HG03342 (cell line): Measurements from ENCODE around the gene SH3GL3.

Experiments used
- ATAC-seq: cut with Tn5 transposase; IDR thresholded peaks from one replicate; pipeline ENCODE4 v1.9.1; 2021; ENCODE audit warnings: mild to moderate bottlenecking, moderate library complexity; ENCODE audit not compliant: unreplicated experiment

The SH3GL3 gene

GRCh38 chr15:83458381-83458780 is 11.2 kb downstream of the SH3GL3 start:
- ATAC-seq: no peak

DNA sequence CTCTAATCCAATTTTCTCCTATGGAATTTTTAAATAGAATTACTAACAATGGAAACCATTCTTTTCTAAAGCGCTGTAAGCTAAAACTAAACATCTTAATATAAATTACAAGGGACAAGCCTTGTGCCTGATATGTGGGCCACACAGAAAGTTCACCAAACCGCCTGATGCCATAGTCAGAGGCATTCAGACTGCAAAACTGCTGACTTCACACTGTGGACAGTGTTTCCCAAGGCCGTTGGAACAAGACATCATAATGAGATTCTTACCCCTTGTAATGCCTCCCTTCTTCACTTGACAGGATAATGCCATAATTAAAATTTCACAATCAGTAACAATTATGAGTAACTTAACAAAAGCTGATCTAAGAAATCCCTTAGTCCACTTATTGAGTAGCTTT is 14.9 kb downstream of the SH3GL3 start:
- ATAC-seq: no peak

DNA sequence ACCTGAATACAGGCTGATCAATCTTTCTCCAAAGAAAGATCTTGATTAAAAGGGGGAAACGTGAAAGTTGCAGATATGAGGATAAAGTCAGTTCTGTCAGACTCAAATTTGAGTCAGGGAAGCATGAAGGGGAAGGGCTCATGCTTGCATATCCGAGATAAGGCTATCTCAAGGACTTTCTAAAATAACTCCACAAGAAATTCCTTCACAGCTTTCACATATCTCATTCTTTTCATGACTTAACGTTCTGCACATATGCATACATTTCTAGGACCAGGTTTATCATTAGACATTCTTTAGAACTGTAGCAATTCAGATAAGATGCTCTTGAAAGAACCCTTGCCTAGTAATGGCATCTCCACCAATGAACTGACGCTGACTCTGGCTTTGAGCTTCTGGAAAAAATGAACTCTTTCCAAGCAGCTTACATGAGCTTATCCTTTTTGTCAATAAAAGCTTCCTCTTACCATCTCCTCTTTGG is 15.9 kb downstream of the SH3GL3 start:
- no peak for ATAC-seq

GRCh38 chr15:83470887-83471286 is 23.7 kb downstream of the SH3GL3 start:
- ATAC-seq: no peak

DNA sequence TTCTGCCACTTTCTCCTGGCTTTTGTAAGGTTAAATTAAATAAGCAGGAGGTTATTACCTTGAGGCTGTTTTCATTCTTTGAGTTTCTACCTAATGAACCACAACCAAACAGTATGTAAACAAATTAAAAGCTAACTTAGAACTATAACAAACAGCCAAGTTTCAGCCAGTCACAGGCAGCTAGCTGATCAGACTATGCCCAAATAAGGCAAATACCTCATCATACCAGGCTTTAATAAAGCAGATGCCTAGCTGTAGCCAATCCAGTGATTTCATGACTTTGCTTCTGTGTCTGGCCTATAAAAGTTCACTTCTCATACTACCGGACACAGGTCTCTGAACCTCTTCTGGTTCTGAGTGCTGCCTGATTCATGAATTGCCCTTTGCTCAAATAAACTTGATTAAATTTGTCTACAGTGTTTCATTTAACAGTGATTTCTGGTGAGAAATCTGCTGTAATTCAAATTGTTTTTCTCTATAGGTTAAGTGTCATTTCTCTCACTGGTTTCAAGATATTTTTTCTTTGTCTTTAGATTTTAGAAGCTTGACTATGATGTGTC is 24.2 kb downstream of the SH3GL3 start:
- ATAC-seq: no peak

GRCh38 chr15:83472151-83472550 is 25.0 kb downstream of the SH3GL3 start:
- ATAC-seq: no peak

- no peak for ATAC-seq
Observed at GRCh38 chr15:83472797-83473196, 25.7 kb downstream of the SH3GL3 start.

- no peak for ATAC-seq
Observed at GRCh38 chr15:83474578-83474977, 27.4 kb downstream of the SH3GL3 start.

- no peak for ATAC-seq
Observed at GRCh38 chr15:83475551-83475950, 28.4 kb downstream of the SH3GL3 start.

- ATAC-seq: no peak
Observed at GRCh38 chr15:83476066-83476465, 28.9 kb downstream of the SH3GL3 start.

DNA sequence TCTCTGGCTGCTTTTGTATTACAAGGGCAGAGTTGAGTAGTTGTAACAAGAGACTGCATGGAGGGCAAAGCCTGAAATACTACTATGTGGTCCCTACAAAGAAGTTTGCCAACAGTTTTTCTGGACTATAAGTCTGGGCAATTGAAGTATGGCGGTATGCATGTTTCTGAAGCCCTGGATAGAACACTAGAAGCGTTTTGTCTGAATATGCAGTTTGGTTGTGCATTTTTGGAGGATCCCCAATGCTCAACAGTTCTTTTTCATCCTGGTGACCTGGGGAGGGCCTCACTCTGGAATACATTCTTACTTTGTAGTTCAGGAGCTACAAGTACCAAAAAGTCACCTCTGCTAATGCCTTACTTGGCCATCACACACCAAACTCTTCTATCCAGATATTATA is 29.6 kb downstream of the SH3GL3 start:
- no peak for ATAC-seq

DNA sequence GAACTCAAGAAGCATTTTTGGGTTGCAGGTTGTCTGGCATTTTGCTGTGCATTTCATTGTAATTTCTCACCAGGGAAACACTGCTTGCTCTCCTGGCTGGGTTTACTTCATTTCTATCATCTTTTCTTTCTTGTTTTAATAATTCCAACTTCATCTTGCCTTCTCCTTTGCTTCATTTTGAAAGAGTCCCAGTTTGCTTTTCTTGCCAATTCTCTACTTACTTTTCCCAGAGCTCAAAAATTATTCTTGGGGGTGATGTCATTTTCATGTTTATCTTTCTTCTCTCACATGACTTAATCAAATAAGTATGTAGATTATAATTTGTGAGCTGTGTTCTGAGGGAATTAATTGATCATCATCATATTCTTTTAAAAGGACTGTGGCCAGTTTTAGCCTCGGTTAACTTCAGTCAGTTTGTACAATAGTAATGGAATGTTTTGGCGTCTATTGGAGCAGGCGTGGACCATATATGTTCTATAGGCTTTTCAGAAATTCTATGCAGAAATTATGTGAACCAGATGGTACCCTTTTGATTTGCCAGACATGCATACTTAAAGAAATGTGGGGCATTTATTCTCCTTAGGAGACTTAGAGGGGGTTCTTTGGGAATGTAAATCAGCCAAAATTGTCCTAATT is 30.1 kb downstream of the SH3GL3 start:
- ATAC-seq: no peak

- no peak for ATAC-seq
Observed at GRCh38 chr15:83477808-83478537, 30.8 kb downstream of the SH3GL3 start.

GRCh38 chr15:83483612-83484011 is 36.5 kb downstream of the SH3GL3 start:
- no peak for ATAC-seq

GRCh38 chr15:83484636-83485035 is 37.5 kb downstream of the SH3GL3 start:
- ATAC-seq: no peak

- no peak for ATAC-seq
Observed at GRCh38 chr15:83486363-83486762, 39.2 kb downstream of the SH3GL3 start.

DNA sequence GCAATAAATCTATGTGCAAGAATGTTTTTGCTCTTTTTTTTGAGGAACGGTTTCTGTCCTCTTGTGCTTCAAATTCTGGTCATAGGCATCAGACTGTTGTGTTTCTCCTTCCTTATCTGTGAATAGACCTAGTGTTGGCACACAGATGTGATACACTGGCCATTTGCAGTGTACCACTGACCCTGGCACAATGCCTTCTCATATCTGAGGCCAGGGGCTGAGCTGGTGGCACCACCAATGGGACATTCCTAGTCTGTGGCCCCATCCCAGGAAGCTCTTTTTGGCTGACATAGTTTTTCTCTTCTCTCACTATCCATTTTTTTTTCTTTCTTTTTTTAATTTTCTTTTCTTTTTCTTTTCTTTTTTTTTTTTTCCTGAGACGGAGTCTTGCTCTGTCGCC is 40.4 kb downstream of the SH3GL3 start:
- ATAC-seq: no peak

GRCh38 chr15:83489690-83490089 is 42.5 kb downstream of the SH3GL3 start:
- ATAC-seq: no peak

DNA sequence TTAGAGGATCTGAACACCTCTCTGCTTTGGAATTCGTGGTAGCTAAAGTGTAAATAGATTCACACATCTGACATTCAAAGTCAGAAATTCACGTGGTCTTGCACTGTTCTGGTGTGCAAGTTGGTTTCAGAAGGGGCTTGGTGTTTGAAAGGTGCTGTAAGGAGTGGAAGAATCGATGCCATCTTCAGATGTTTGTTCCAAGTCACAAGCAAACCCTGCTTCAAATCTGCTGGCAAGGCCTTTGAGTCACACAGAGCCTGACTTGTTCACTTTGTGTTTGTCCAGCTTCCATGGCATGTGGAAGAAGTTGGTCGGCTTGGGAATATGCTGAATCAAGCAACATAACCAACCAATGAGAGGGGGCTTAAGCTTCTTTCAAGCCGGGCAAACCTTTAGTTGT is 44.3 kb downstream of the SH3GL3 start:
- no peak for ATAC-seq

- ATAC-seq: no peak
Observed at GRCh38 chr15:83496766-83497165, 49.6 kb downstream of the SH3GL3 start.

DNA sequence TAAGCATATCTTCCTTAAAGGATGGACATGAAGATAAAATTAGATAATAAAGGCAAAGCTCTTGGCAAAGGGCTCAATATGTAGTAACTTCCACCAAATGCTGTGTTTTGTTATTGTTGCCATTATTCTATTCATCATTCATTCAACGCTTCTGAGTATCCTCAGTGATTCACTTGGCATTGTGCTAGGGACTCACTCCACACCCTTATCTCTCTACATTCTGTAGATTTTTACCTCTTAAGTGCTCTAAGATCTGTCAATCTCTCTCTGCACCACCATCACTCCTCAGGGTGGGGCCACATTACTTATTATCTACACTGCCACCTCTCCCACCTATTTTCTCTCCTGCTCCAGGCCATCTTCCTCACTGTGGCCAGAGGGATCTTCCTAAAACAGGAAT is 51.2 kb downstream of the SH3GL3 start:
- ATAC-seq: no peak

GRCh38 chr15:83498801-83499200 is 51.7 kb downstream of the SH3GL3 start:
- no peak for ATAC-seq
